OCI-LY3 (cell line): ENCODE results near the gene PARD3.

Source experiments
- H2AFZ ChIP-seq: fragments of 200-600, 300-600 bp; shearing (Covaris generic); 2 replicates; pipeline ENCODE4 v1.6.0; 2014; ENCODE audit warnings: antibody characterized with exemption, low read depth, low read length
- H3K27ac ChIP-seq: fragments of 200-600, 300-600 bp; sonication (generic); 2 replicates; pipeline ENCODE4 v1.5.1; 2014; ENCODE audit warnings: mild to moderate bottlenecking, low read length, moderate library complexity, mixed read lengths
- H3K27me3 ChIP-seq: fragments of 200-600, 300-600 bp; sonication (generic); 2 replicates; pipeline ENCODE4 v1.6.1; 2014; ENCODE audit warnings: low read depth, low read length, mixed read lengths
- H3K36me3 ChIP-seq: fragments of 200-600, 300-600 bp; sonication (generic); replicated peaks from 2 replicates; pipeline ENCODE3; 2014; ENCODE audit warnings: low read depth, low read length, mixed read lengths
- H3K4me1 ChIP-seq: fragments of 300-600, 200-600 bp; sonication (generic); 2 replicates; pipeline ENCODE4 v1.6.1; 2014; ENCODE audit warnings: low read length, mixed read lengths
- H3K4me2 ChIP-seq: fragments of 200-600, 300-600 bp; sonication (generic); 2 replicates; pipeline ENCODE4 v1.6.1; 2014; ENCODE audit warnings: low read length, mixed read lengths
- H3K4me3 ChIP-seq: fragments of 300-600, 200-600 bp; sonication (generic); 2 replicates; pipeline ENCODE4 v1.5.1; 2014; ENCODE audit warnings: antibody characterized with exemption, mild to moderate bottlenecking, low read length, moderate library complexity
- H3K79me2 ChIP-seq: fragments of 300-600, 200-600 bp; shearing (Covaris generic); 2 replicates; pipeline ENCODE4 v1.6.1; 2014; ENCODE audit warnings: mild to moderate bottlenecking, low read length, mixed read lengths
- H3K9ac ChIP-seq: fragments of 300-600, 200-600 bp; shearing (Covaris generic); 2 replicates; pipeline ENCODE4 v1.6.0; 2014; ENCODE audit warnings: mild to moderate bottlenecking, low read length, moderate library complexity
- H3K9me3 ChIP-seq: fragments of 200-600, 300-600 bp; shearing (Covaris generic); 2 replicates; pipeline ENCODE4 v1.6.1; 2014; ENCODE audit warnings: low read length, mixed read lengths; ENCODE audit not compliant: insufficient read depth
- H4K20me1 ChIP-seq: fragments of 200-600, 300-600 bp; sonication (generic); 2 replicates; pipeline ENCODE4 v1.6.1; 2016; ENCODE audit warnings: low read length, mixed read lengths; ENCODE audit not compliant: insufficient read depth
- CTCF ChIP-seq: fragments of 200-600, 300-600 bp; sonication (generic); IDR thresholded peaks from 2 replicates; pipeline ENCODE4 v1.5.1; 2014; ENCODE audit warnings: antibody characterized with exemption, low read length, low read depth
- EZH2phosphoT487 ChIP-seq: fragments of 200-600 bp; shearing (Covaris generic); IDR thresholded peaks from 2 replicates; pipeline ENCODE4 v1.6.1; 2018; ENCODE audit warnings: antibody characterized with exemption, mixed run types, low read depth

Gene PARD3

GRCh38 chr10:34320265-34320664 is 494.8 kb downstream of the PARD3 start:
- Histone ChIP-seq H2AFZ (no peak overlapping the region), H3K9ac (no peak overlapping the region), H3K27me3 (no peaks in the 10 kb centered on the region), H3K27ac (no peak overlapping the region), H3K4me3 (no peak overlapping the region), H3K79me2 (no peaks in the 10 kb centered on the region), H3K9me3 (no peaks in the 10 kb centered on the region), H3K4me2 (no peak overlapping the region), H4K20me1 (no peaks in the 10 kb centered on the region), H3K4me1 (no peaks in the 10 kb centered on the region), H3K36me3 (no peaks in the 10 kb centered on the region)
- TF ChIP-seq CTCF (no peak), EZH2phosphoT487 (no peak)

GRCh38 chr10:34319197-34319846 is 495.8 kb downstream of the PARD3 start:
- no peaks in the 10 kb centered on the region for H3K4me1 ChIP-seq
- no peak for TF ChIP-seq EZH2phosphoT487
- no peak for TF ChIP-seq CTCF
- no peaks in the 10 kb centered on the region for H3K79me2 ChIP-seq
- no peak overlapping the region for H3K9ac ChIP-seq
- H3K4me3 ChIP-seq: no peak overlapping the region
- no peaks in the 10 kb centered on the region for H3K27me3 ChIP-seq
- H3K27ac ChIP-seq: no peak overlapping the region
- no peaks in the 10 kb centered on the region for H3K9me3 ChIP-seq
- no peaks in the 10 kb centered on the region for H4K20me1 ChIP-seq
- H3K4me2 ChIP-seq: no peak overlapping the region
- no peak overlapping the region for H2AFZ ChIP-seq
- H3K36me3 ChIP-seq: no peaks in the 10 kb centered on the region

- Histone ChIP-seq H2AFZ (no peak overlapping the region), H3K27me3 (no peaks in the 10 kb centered on the region), H4K20me1 (no peaks in the 10 kb centered on the region), H3K4me2 (no peak overlapping the region), H3K36me3 (no peaks in the 10 kb centered on the region), H3K4me3 (no peak overlapping the region), H3K9ac (no peak overlapping the region), H3K9me3 (no peaks in the 10 kb centered on the region), H3K27ac (no peak overlapping the region), H3K79me2 (no peaks in the 10 kb centered on the region), H3K4me1 (no peaks in the 10 kb centered on the region)
- no peak for TF ChIP-seq EZH2phosphoT487
- TF ChIP-seq CTCF: no peak
Measured at GRCh38 chr10:34316154-34316553, 498.9 kb downstream of the PARD3 start.

GRCh38 chr10:34314457-34314856 is 500.6 kb downstream of the PARD3 start:
- Histone ChIP-seq H3K9ac (no peak overlapping the region), H3K4me3 (no peak overlapping the region), H3K36me3 (no peaks in the 10 kb centered on the region)

More at GRCh38 chr10:34314457-34314856, 500.6 kb downstream of the PARD3 start:
- Histone ChIP-seq H3K9me3 (no peaks in the 10 kb centered on the region), H3K27ac (no peak overlapping the region), H4K20me1 (no peaks in the 10 kb centered on the region), H3K4me1 (no peaks in the 10 kb centered on the region), H3K27me3 (no peaks in the 10 kb centered on the region), H3K79me2 (no peaks in the 10 kb centered on the region), H2AFZ (no peak overlapping the region), H3K4me2 (no peak overlapping the region)
- TF ChIP-seq EZH2phosphoT487 (no peak), CTCF (no peak)
